HEK293 (cell line): Measurements from ENCODE around the gene COQ10A.

ENCODE experiments used
- CTCF ChIA-PET: fragments of 350-600 bp; formaldehyde crosslinking; extraction: SDS; loops from one replicate; lab custom pipeline; 2021; ENCODE audit warnings: antibody characterized with exemption; lab: Yijun Ruan, JAX
- POLR2A ChIA-PET: fragments of 300-600 bp; formaldehyde crosslinking; extraction: SDS; loops from one replicate; lab custom pipeline; 2020; ENCODE audit warnings: antibody characterized with exemption, inconsistent platforms; lab: Yijun Ruan, JAX
- H3K27ac ChIP-seq: fragments of 200-500 bp; sonication (Bioruptor generic); 2 replicates; pipeline ENCODE4 v1.5.1; 2014; ENCODE audit warnings: low read depth, low read length, control low read depth, inconsistent platforms; ENCODE audit errors: extremely low read depth
- H3K36me3 ChIP-seq, 2 experiments: fragments of 200-500 bp in 1 of 2; sonication (Bioruptor generic) in 1 of 2; 1 replicate in 1 of 2; 2 replicates in 1 of 2; pipeline ENCODE4 v1.5.1; 2014 to 2017; ENCODE audit warnings: inconsistent platforms in 2 of 2, low read length in 2 of 2; ENCODE audit not compliant: control insufficient read depth in 2 of 2, insufficient read depth in 1 of 2
- H3K4me1 ChIP-seq: fragments of 200-500 bp; sonication (Bioruptor generic); 2 replicates; pipeline ENCODE4 v1.5.1; 2014; ENCODE audit warnings: mild to moderate bottlenecking, low read length, inconsistent platforms; ENCODE audit not compliant: control insufficient read depth, insufficient read depth
- H3K4me3 ChIP-seq: 2 replicates; pipeline ENCODE4 v1.5.1; 2011; ENCODE audit warnings: low read depth, mild to moderate bottlenecking, control low read depth, low read length, moderate library complexity
- H3K9me3 ChIP-seq: fragments of 200-500 bp; sonication (Bioruptor generic); 2 replicates; pipeline ENCODE4 v1.5.1; 2014; ENCODE audit warnings: low read depth, low read length, inconsistent platforms; ENCODE audit not compliant: control insufficient read depth, insufficient read depth
- BCL11B ChIP-seq: fragments of 450-650 bp; formaldehyde crosslinking; IDR thresholded peaks from 2 replicates; pipeline ENCODE4 v1.5.1; 2016; ENCODE audit warnings: low read depth, missing biosample characterization, missing genetic modification characterization
- OVOL3 ChIP-seq: fragments of 450-650 bp; formaldehyde crosslinking; IDR thresholded peaks from 2 replicates; pipeline ENCODE4 v1.5.1; 2016; ENCODE audit warnings: missing biosample characterization, missing genetic modification characterization
- REPIN1 ChIP-seq: fragments of 450-650 bp; formaldehyde crosslinking; IDR thresholded peaks from 2 replicates; pipeline ENCODE4 v1.5.1; 2017; ENCODE audit warnings: missing biosample characterization, missing genetic modification characterization, low read depth
- SALL2 ChIP-seq: fragments of 450-650 bp; formaldehyde crosslinking; IDR thresholded peaks from 2 replicates; pipeline ENCODE4 v1.5.0; 2017; ENCODE audit warnings: missing biosample characterization, mild to moderate bottlenecking, missing genetic modification characterization, borderline replicate concordance
- YY1 ChIP-seq: fragments of 450-650 bp; formaldehyde crosslinking; IDR thresholded peaks from 2 replicates; pipeline ENCODE4 v1.5.1; 2018; ENCODE audit warnings: missing biosample characterization, missing genetic modification characterization
- ZNF155 ChIP-seq: fragments of 450-650 bp; formaldehyde crosslinking; IDR thresholded peaks from 2 replicates; pipeline ENCODE4 v1.5.1; 2016; ENCODE audit warnings: missing biosample characterization, missing genetic modification characterization
- ZNF157 ChIP-seq: fragments of 450-650 bp; formaldehyde crosslinking; IDR thresholded peaks from 2 replicates; pipeline ENCODE4 v1.5.1; 2016; ENCODE audit warnings: missing biosample characterization, missing genetic modification characterization
- ZNF266 ChIP-seq: fragments of 450-650 bp; formaldehyde crosslinking; IDR thresholded peaks from 2 replicates; pipeline ENCODE4 v1.5.1; 2016; ENCODE audit warnings: missing biosample characterization, missing genetic modification characterization, low read depth
- ZNF292 ChIP-seq: fragments of 450-650 bp; formaldehyde crosslinking; IDR thresholded peaks from 2 replicates; pipeline ENCODE4 v1.5.1; 2016; ENCODE audit warnings: low read depth, missing biosample characterization, missing genetic modification characterization, borderline replicate concordance
- ZNF391 ChIP-seq: fragments of 450-650 bp; formaldehyde crosslinking; IDR thresholded peaks from 2 replicates; pipeline ENCODE4 v1.5.1; 2016; ENCODE audit warnings: low read depth, missing biosample characterization, missing genetic modification characterization, borderline replicate concordance
- ZNF488 ChIP-seq: fragments of 450-650 bp; formaldehyde crosslinking; IDR thresholded peaks from 2 replicates; pipeline ENCODE4 v1.5.1; 2016; ENCODE audit warnings: missing biosample characterization, missing genetic modification characterization
- ZNF513 ChIP-seq: fragments of 450-650 bp; IDR thresholded peaks from 2 replicates; pipeline ENCODE4 v1.5.1; 2018; ENCODE audit warnings: missing biosample characterization, missing genetic modification characterization
- ZNF654 ChIP-seq: fragments of 450-650 bp; formaldehyde crosslinking; IDR thresholded peaks from 2 replicates; pipeline ENCODE4 v1.5.1; 2016; ENCODE audit warnings: low read depth, missing biosample characterization, missing genetic modification characterization
- ZNF670 ChIP-seq: fragments of 450-650 bp; formaldehyde crosslinking; IDR thresholded peaks from 2 replicates; pipeline ENCODE4 v1.5.1; 2016; ENCODE audit warnings: missing biosample characterization, missing genetic modification characterization, low read depth
- ZNF776 ChIP-seq: fragments of 450-650 bp; formaldehyde crosslinking; IDR thresholded peaks from 2 replicates; pipeline ENCODE4 v1.5.0; 2017; ENCODE audit warnings: missing biosample characterization, missing genetic modification characterization, borderline replicate concordance

The COQ10A gene

GRCh38 chr12:56230432-56231183 is 36.1 kb upstream of the COQ10A start:
- ChIA-PET POLR2A (interaction anchor here (0.6 to 2.6 kb wide), 4 partner anchors 9 to 487 kb away, joined by 3 to 7 read pairs (median 4); partner anchors contain the start of gene RNF41), CTCF (interaction anchor here (0.6 to 1.4 kb wide), 3 partner anchors 24 to 58 kb away, joined by 3 read pairs; no protein-coding TSS in a partner anchor)
- peaks cover 9 to 21% of the 10 kb centered on the region in 2 experiments; a peak in 2 of 3 replicates for H3K36me3 ChIP-seq
- no peak overlapping the region for H3K27ac ChIP-seq
- no peak overlapping the region for H3K4me3 ChIP-seq
- TF ChIP-seq ZNF391 (tag by site-specific recombination) = no peak
- TF ChIP-seq, all 188 proteins: peak for 0
- no peaks in the 10 kb centered on the region for H3K9me3 ChIP-seq
- no peaks in the 10 kb centered on the region for H3K4me1 ChIP-seq

- ChIA-PET POLR2A (interaction anchor here (0.6 to 2.6 kb wide), 3 partner anchors 9 to 457 kb away, joined by 3 to 7 read pairs (median 4); partner anchors contain the start of gene RNF41), CTCF (interaction anchor here (0.6 to 1.4 kb wide), 5 partner anchors 25 to 108 kb away, joined by 3 to 4 read pairs (median 3); partner anchors contain the start of gene ANKRD52)
- H3K4me3 ChIP-seq = no peak overlapping the region
- no peaks in the 10 kb centered on the region for H3K9me3 ChIP-seq
- H3K4me1 ChIP-seq = no peaks in the 10 kb centered on the region
- H3K36me3 ChIP-seq = peaks cover 6 to 18% of the 10 kb centered on the region in 2 experiments; a peak in 2 of 3 replicates
- no peak overlapping the region for H3K27ac ChIP-seq
- TF ChIP-seq ZNF670 (tag by site-specific recombination) (no peak), YY1 (tag by site-specific recombination) (no peak), OVOL3 (no peak), BCL11B (tag by site-specific recombination) (no peak), ZNF292 (tag by site-specific recombination) (no peak), ZNF266 (no peak), ZNF488 (tag by site-specific recombination) (no peak), ZNF776 (tag by site-specific recombination) (no peak), REPIN1 (tag by site-specific recombination) (no peak)
Observed at GRCh38 chr12:56231184-56231582, 35.6 kb upstream of the COQ10A start.

DNA sequence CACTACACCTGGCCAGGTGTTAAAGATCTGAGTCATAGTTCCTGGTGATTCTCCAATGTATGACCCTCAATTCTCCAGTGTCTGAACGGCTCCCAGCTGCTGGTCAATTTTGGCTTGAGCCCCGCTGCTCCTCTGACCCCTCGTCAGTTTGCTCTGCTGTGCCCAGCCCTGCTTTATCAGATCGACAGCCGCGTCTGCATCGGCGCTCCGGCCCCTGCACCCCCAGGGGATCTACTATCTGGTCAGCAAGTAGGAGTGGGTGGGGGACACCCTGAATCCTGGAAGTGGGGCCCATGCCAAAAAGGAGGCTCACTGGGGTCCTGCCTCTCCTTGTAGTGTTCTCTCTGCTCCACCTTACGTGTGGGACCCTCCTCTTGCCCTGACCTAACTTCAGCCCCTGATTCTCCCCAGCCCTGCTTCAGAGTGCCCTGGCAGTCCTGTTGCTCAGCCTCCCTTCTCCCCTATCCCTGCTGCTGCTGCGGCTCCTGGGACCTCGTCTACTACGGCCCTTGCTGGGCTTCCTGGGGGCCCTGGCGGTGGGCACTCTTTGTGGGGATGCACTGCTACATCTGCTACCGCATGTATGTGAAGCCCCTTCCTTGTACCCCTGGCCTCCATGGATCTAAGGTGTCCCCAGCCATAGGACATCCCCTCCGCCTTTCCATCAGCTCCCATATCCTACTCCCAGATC is 31.9 kb upstream of the COQ10A start:
- Histone ChIP-seq H3K9me3 (no peaks in the 10 kb centered on the region), H3K36me3 (peaks cover 0 to 37% of the 10 kb centered on the region in 2 experiments; a peak in 1 of 3 replicates), H3K4me3 (no peak overlapping the region), H3K27ac (no peak overlapping the region), H3K4me1 (no peaks in the 10 kb centered on the region)
- ChIA-PET CTCF (interaction anchor here (0.6 to 3.2 kb wide), 4 partner anchors 13 to 229 kb away, joined by 4 to 13 read pairs (median 6); partner anchors contain the start of gene RNF41), POLR2A (interaction anchor here (0.7 to 1.8 kb wide), 3 partner anchors 13 to 125 kb away, joined by 3 to 17 read pairs (median 7); partner anchors contain the start of genes RNF41 and STAT2)
- TF ChIP-seq ZNF513 (no peak), OVOL3 (no peak), ZNF654 (tag by site-specific recombination) (no peak), ZNF157 (tag by site-specific recombination) (no peak), SALL2 (tag by site-specific recombination) (no peak), ZNF155 (tag by site-specific recombination) (no peak)
